ENCODE measurements around the gene DHX35.

DHX35 gene

GRCh38 chr20:38947931-38948362, 14.2 kb upstream of the DHX35 start:
- Histone ChIP-seq H3K4me1 (ENCODE audit: control insufficient read depth, insufficient read depth, low read length) (no peaks in the 10 kb centered on the region), H3K36me3 (ENCODE audit: control insufficient read depth in 2 of 2, insufficient read depth in 1 of 2, low read length in 2 of 2) (peaks cover 29 to 91% of the 10 kb centered on the region in 2 experiments), H3K9me3 (ENCODE audit: control insufficient read depth, insufficient read depth, low read depth, low read length) (no peaks in the 10 kb centered on the region), H3K27ac (ENCODE audit: extremely low read depth, low read depth, low read length) (no peak overlapping the region), H3K4me3 (ENCODE audit: low read depth, low read length) (no peak overlapping the region)
- CTCF ChIA-PET: interaction anchor here (0.7 kb wide), 1 partner anchor 763 kb away, joined by 3 read pairs; no protein-coding TSS in a partner anchor
- TF ChIP-seq, protein P1, sequence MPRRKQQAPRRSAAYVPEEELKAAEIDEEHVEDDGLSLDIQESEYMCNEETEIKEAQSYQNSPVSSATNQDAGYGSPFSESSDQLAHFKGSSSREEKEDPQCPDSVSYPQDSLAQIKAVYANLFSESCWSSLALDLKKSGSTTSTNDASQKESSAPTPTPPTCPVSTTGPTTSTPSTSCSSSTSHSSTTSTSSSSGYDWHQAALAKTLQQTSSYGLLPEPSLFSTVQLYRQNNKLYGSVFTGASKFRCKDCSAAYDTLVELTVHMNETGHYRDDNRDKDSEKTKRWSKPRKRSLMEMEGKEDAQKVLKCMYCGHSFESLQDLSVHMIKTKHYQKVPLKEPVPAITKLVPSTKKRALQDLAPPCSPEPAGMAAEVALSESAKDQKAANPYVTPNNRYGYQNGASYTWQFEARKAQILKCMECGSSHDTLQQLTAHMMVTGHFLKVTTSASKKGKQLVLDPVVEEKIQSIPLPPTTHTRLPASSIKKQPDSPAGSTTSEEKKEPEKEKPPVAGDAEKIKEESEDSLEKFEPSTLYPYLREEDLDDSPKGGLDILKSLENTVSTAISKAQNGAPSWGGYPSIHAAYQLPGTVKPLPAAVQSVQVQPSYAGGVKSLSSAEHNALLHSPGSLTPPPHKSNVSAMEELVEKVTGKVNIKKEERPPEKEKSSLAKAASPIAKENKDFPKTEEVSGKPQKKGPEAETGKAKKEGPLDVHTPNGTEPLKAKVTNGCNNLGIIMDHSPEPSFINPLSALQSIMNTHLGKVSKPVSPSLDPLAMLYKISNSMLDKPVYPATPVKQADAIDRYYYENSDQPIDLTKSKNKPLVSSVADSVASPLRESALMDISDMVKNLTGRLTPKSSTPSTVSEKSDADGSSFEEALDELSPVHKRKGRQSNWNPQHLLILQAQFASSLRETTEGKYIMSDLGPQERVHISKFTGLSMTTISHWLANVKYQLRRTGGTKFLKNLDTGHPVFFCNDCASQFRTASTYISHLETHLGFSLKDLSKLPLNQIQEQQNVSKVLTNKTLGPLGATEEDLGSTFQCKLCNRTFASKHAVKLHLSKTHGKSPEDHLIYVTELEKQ (tag by site-specific recombination; IDR thresholded peaks at IDR 0.05; ENCODE audit: borderline replicate concordance): no peak
- TF ChIP-seq AEBP2 (tag by site-specific recombination; IDR thresholded peaks at IDR 0.05; ENCODE audit: borderline replicate concordance): no peak
- TF ChIP-seq ZNF426 (tag by site-specific recombination; IDR thresholded peaks at IDR 0.05): no peak
- no peak for TF ChIP-seq ZNF660 (tag by site-specific recombination; IDR thresholded peaks at IDR 0.05)
- TF ChIP-seq ZNF175 (tag by site-specific recombination; IDR thresholded peaks at IDR 0.05): no peak
- TF ChIP-seq ZNF658 (tag by site-specific recombination; IDR thresholded peaks at IDR 0.05): no peak
- POLR2A ChIA-PET: no interaction called here

DNA sequence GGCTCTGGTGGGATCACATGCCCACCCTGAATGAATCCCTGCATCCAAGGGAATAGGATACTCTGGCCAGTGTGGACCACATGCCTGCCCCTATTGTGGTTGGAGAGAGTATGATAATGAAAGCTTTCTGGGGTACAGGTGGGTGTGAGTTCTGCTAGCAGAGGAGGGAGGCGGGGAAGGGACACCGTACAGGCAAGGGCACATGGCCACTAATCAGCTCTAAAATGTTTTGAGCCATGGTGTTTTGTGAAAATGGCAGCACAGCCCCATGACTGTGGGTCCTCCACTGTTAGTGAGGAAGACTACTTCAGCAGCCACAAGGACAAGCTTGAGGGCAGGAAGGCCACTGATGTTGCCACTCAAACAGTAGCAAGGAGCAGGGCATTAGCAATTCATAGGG, 11.9 kb upstream of the DHX35 start:
- Histone ChIP-seq H3K9me3 (ENCODE audit: control insufficient read depth, insufficient read depth, low read depth, low read length) (no peaks in the 10 kb centered on the region), H3K36me3 (ENCODE audit: control insufficient read depth in 2 of 2, insufficient read depth in 1 of 2, low read length in 2 of 2) (peaks cover 23 to 83% of the 10 kb centered on the region in 2 experiments), H3K4me1 (ENCODE audit: control insufficient read depth, insufficient read depth, low read length) (no peaks in the 10 kb centered on the region), H3K4me3 (ENCODE audit: low read depth, low read length) (no peak overlapping the region), H3K27ac (ENCODE audit: extremely low read depth, low read depth, low read length) (no peak overlapping the region)
- CTCF ChIA-PET: no interaction called here
- POLR2A ChIA-PET: no interaction called here
- TF ChIP-seq ZNF530 (tag by site-specific recombination; IDR thresholded peaks at IDR 0.05; ENCODE audit: low read depth) (no peak), ZFP41 (tag by site-specific recombination; IDR thresholded peaks at IDR 0.05; ENCODE audit: borderline replicate concordance) (no peak), SALL2 (tag by site-specific recombination; IDR thresholded peaks at IDR 0.05; ENCODE audit: borderline replicate concordance) (no peak), ZBTB10 (tag by site-specific recombination; IDR thresholded peaks at IDR 0.05) (no peak), ZNF521 (tag by site-specific recombination; IDR thresholded peaks at IDR 0.05) (no peak), ZNF19 (tag by site-specific recombination; IDR thresholded peaks at IDR 0.05; ENCODE audit: low read depth) (no peak), FEZF1 (tag by site-specific recombination; IDR thresholded peaks at IDR 0.05) (no peak), ZNF843 (tag by site-specific recombination; IDR thresholded peaks at IDR 0.05) (no peak), ZFP69B (tag by site-specific recombination; IDR thresholded peaks at IDR 0.05) (no peak), ZNF610 (tag by site-specific recombination; IDR thresholded peaks at IDR 0.05; ENCODE audit: borderline replicate concordance) (no peak), ZNF223 (tag by site-specific recombination; IDR thresholded peaks at IDR 0.05) (no peak), ZNF423 (tag by site-specific recombination; IDR thresholded peaks at IDR 0.05) (no peak), ZNF266 (tag by site-specific recombination; IDR thresholded peaks at IDR 0.05; ENCODE audit: low read depth) (no peak)
- TF ChIP-seq, protein P2, sequence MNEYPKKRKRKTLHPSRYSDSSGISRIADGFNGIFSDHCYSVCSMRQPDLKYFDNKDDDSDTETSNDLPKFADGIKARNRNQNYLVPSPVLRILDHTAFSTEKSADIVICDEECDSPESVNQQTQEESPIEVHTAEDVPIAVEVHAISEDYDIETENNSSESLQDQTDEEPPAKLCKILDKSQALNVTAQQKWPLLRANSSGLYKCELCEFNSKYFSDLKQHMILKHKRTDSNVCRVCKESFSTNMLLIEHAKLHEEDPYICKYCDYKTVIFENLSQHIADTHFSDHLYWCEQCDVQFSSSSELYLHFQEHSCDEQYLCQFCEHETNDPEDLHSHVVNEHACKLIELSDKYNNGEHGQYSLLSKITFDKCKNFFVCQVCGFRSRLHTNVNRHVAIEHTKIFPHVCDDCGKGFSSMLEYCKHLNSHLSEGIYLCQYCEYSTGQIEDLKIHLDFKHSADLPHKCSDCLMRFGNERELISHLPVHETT (tag by site-specific recombination; IDR thresholded peaks at IDR 0.05): no peak
- TF ChIP-seq, protein P3, sequence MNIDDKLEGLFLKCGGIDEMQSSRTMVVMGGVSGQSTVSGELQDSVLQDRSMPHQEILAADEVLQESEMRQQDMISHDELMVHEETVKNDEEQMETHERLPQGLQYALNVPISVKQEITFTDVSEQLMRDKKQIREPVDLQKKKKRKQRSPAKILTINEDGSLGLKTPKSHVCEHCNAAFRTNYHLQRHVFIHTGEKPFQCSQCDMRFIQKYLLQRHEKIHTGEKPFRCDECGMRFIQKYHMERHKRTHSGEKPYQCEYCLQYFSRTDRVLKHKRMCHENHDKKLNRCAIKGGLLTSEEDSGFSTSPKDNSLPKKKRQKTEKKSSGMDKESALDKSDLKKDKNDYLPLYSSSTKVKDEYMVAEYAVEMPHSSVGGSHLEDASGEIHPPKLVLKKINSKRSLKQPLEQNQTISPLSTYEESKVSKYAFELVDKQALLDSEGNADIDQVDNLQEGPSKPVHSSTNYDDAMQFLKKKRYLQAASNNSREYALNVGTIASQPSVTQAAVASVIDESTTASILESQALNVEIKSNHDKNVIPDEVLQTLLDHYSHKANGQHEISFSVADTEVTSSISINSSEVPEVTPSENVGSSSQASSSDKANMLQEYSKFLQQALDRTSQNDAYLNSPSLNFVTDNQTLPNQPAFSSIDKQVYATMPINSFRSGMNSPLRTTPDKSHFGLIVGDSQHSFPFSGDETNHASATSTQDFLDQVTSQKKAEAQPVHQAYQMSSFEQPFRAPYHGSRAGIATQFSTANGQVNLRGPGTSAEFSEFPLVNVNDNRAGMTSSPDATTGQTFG (tag by site-specific recombination; IDR thresholded peaks at IDR 0.05; ENCODE audit: borderline replicate concordance): no peak
- TF ChIP-seq, protein P4, sequence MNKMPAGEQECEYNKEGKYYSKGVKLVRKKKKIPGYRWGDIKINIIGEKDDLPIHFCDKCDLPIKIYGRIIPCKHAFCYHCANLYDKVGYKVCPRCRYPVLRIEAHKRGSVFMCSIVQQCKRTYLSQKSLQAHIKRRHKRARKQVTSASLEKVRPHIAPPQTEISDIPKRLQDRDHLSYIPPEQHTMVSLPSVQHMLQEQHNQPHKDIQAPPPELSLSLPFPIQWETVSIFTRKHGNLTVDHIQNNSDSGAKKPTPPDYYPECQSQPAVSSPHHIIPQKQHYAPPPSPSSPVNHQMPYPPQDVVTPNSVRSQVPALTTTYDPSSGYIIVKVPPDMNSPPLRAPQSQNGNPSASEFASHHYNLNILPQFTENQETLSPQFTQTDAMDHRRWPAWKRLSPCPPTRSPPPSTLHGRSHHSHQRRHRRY (tag by site-specific recombination; IDR thresholded peaks at IDR 0.05): no peak

Measured in HEK293 (cell line).